CD4-positive, alpha-beta T cell (primary cell): ENCODE measurements around the gene TIPARP. TPM values are rescaled to one million over a fixed set of nuclear protein-coding genes. Genes with fewer than 3 reads are reported as not detected.
"Not testable (repeated sequence)": the region's sequence is repeated elsewhere in the genome, so short reads cannot be mapped to it uniquely, and the experiment has no call there.

Source experiments
- ATAC-seq: fragments of 200-7000 bp; cut with Tn5 transposase; one replicate; pipeline ENCODE4 v1.10.0; 2022; ENCODE audit warnings: mild to moderate bottlenecking; ENCODE audit not compliant: poor library complexity
- CTCF ChIA-PET: fragments of 350-600 bp; sonication (Branson Sonifier 250); formaldehyde crosslinking; loops from one replicate; lab custom pipeline; 2021; ENCODE audit warnings: antibody characterized with exemption, inconsistent platforms; lab: Charles Lee
- POLR2A ChIA-PET: fragments of 350-600 bp; sonication (Branson Sonifier 250); formaldehyde crosslinking; loops from one replicate; lab custom pipeline; 2021; ENCODE audit warnings: antibody characterized with exemption, inconsistent platforms; lab: Charles Lee
- DNase-seq, 14 experiments: peaks; one replicate each; pipeline ENCODE4 v3.0.0-alpha.2; 2013 to 2020; ENCODE audit warnings: mixed read lengths in 2 of 14
- H3K27ac ChIP-seq, 2 donors: one replicate each; pipeline versions ENCODE4 v1.5.1 to v1.7.0; 2013; ENCODE audit warnings: low read length in 2 of 2, low read depth in 1 of 2, mild to moderate bottlenecking in 1 of 2
- H3K27me3 ChIP-seq, 2 experiments: 1 replicate in 1 of 2; 2 replicates in 1 of 2; pipeline versions ENCODE4 v1.6.1 to v1.7.0; 2013; ENCODE audit warnings: low read length in 2 of 2, control low read depth in 1 of 2, mild to moderate bottlenecking in 1 of 2, moderate library complexity in 1 of 2; ENCODE audit not compliant: insufficient read depth in 2 of 2, control insufficient read depth in 1 of 2
- H3K36me3 ChIP-seq: one replicate; pipeline ENCODE4 v1.6.1; 2013; ENCODE audit warnings: low read length, control low read depth; ENCODE audit not compliant: insufficient read depth
- H3K4me1 ChIP-seq: one replicate; pipeline ENCODE4 v1.6.1; 2013; ENCODE audit warnings: low read length, control low read depth; ENCODE audit not compliant: insufficient read depth
- H3K4me3 ChIP-seq: one replicate; pipeline ENCODE4 v1.5.1; 2013; ENCODE audit warnings: mild to moderate bottlenecking, low read length, moderate library complexity
- H3K9me3 ChIP-seq, 2 experiments: 1 replicate in 1 of 2; 2 replicates in 1 of 2; pipeline versions ENCODE4 v1.6.1 to v1.7.0; 2013; ENCODE audit warnings: low read length in 2 of 2, mild to moderate bottlenecking in 2 of 2, control low read depth in 1 of 2, moderate library complexity in 1 of 2; ENCODE audit not compliant: control insufficient read depth in 1 of 2, insufficient read depth in 1 of 2
- H3K27ac Mint-ChIP-seq: one replicate; pipeline ENCODE4 v1.8.0; 2020; ENCODE audit warnings: mixed read lengths
- H3K27me3 Mint-ChIP-seq: one replicate; pipeline ENCODE4 v1.8.0; 2021; ENCODE audit warnings: mixed read lengths
- H3K36me3 Mint-ChIP-seq: one replicate; pipeline ENCODE4 v1.8.0; 2021; ENCODE audit warnings: low read depth, mixed read lengths
- H3K4me1 Mint-ChIP-seq: one replicate; pipeline ENCODE4 v1.8.0; 2021; ENCODE audit warnings: low read depth, mixed read lengths
- H3K4me3 Mint-ChIP-seq: one replicate; pipeline ENCODE4 v1.8.0; 2020; ENCODE audit warnings: mild to moderate bottlenecking, mixed read lengths
- H3K9me3 Mint-ChIP-seq: one replicate; pipeline ENCODE4 v1.8.0; 2020; ENCODE audit warnings: mixed read lengths
- CTCF ChIP-seq: fragments of 200-600 bp; IDR thresholded peaks from one replicate; pipeline ENCODE4 v1.8.0; 2022; ENCODE audit warnings: antibody characterized with exemption, mild to moderate bottlenecking
- intact Hi-C, 2 experiments: fragments of 100-400 bp; cut with DNase I in 1 of 2; cut with micrococcal nuclease in 1 of 2; formaldehyde crosslinking; loops; one replicate each; pipeline versions ENCODE4 v1.15.1 to v1.9.0; 2023 to 2025; cut with DNase I, micrococcal nuclease
- total RNA-seq, 174 experiments: library from RNA in 2 of 174; stranded (reverse) in 2 of 174; gene quantifications; one replicate each; pipeline ENCODE4 v1.2.3 and lab custom pipeline; 2021 to 2026

The TIPARP gene
- total RNA-seq, 2 experiments from 2014 or later, result 158 to 166 TPM

DNA sequence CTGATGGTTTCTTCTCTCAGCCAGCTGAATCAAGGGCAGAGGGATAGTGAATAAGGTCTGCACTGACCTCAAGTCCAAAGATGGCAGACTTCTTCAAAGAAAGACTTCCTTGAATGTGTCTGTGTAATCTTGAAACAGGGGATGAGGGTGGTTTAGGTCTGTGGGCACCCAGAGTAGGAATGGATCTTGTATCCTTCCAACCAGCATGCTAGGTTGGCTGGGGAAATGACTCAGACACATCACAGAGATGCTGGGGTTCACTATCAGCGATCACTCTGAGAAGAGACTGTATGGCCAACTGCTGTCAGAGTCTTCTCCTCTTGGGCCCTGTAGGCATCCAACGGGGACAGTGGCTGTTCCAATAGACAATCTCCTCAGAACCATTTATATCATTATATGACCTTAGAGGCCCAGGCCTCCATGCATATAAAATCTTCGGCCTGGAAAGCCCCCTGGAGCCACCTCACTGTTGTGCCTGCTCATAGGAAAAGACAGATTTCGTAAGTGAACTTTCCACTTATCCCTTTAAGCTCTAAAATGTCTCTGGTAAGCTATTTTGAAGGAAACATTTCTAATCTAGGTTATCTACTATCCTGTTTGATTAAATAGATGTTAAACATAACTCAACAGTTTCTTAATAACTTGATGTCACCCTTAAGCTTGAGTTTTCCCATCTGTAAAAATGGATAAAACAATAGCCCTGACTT is 58.5 kb downstream of the TIPARP start:
- Histone ChIP-seq H3K4me3 (no peak overlapping the region), H3K4me1 (no peaks in the 10 kb centered on the region), H3K9me3 (no peaks in the 10 kb centered on the region), H3K27me3 (no peaks in the 10 kb centered on the region), H3K27ac (no peak overlapping the region), H3K36me3 (no peaks in the 10 kb centered on the region)
- Mint-ChIP-seq H3K36me3 (no peaks in the 10 kb centered on the region), H3K27ac (no peak overlapping the region), H3K9me3 (no peaks in the 10 kb centered on the region), H3K4me3 (no peak overlapping the region), H3K27me3 (no peaks in the 10 kb centered on the region), H3K4me1 (no peaks in the 10 kb centered on the region)
- TF ChIP-seq CTCF, result no peak
- CTCF ChIA-PET, result no interaction called here
- POLR2A ChIA-PET, result interaction anchor here (0.6 kb wide), 1 partner anchor 190 kb away, joined by 3 read pairs; no protein-coding TSS in a partner anchor
- ATAC-seq (no peak), DNase-seq (no peak)
- intact Hi-C loops, result no loop called here

- H3K36me3 ChIP-seq, H3K4me3 Mint-ChIP-seq, H3K4me1 ChIP-seq, H3K4me1 Mint-ChIP-seq, H3K27me3 Mint-ChIP-seq, POLR2A ChIA-PET, H3K4me3 ChIP-seq, H3K27ac ChIP-seq, H3K9me3 ChIP-seq, DNase-seq, H3K27ac Mint-ChIP-seq, H3K9me3 Mint-ChIP-seq, ATAC-seq, H3K36me3 Mint-ChIP-seq, intact Hi-C loops, H3K27me3 ChIP-seq: not testable (repeated sequence)
- CTCF ChIA-PET, result interaction anchor here (1.0 kb wide), 1 partner anchor 347 kb away, joined by 3 read pairs; no protein-coding TSS in a partner anchor
Observed at GRCh38 chr3:156734661-156735060, 60.3 kb downstream of the TIPARP start.

GRCh38 chr3:156735471-156735870 is 61.1 kb downstream of the TIPARP start:
- H3K9me3 ChIP-seq, result peaks cover 0 to under 1% of the 10 kb centered on the region in 2 experiments
- H3K27ac ChIP-seq, result no peak overlapping the region
- no peaks in the 10 kb centered on the region for H3K4me1 ChIP-seq
- Mint-ChIP-seq H3K36me3 (no peaks in the 10 kb centered on the region), H3K27ac (no peak overlapping the region), H3K9me3 (no peaks in the 10 kb centered on the region), H3K4me3 (no peak overlapping the region), H3K27me3 (no peaks in the 10 kb centered on the region), H3K4me1 (no peaks in the 10 kb centered on the region)
- CTCF ChIA-PET, result interaction anchor here (0.5 to 1.0 kb wide), 2 partner anchors 346 to 596 kb away, joined by 3 read pairs; no protein-coding TSS in a partner anchor
- no peak overlapping the region for H3K4me3 ChIP-seq
- intact Hi-C loops, result no loop called here
- POLR2A ChIA-PET, result no interaction called here
- ATAC-seq, result no peak
- no peaks in the 10 kb centered on the region for H3K36me3 ChIP-seq
- no peak for TF ChIP-seq CTCF
- no peaks in the 10 kb centered on the region for H3K27me3 ChIP-seq
- DNase-seq, result no peak

DNA sequence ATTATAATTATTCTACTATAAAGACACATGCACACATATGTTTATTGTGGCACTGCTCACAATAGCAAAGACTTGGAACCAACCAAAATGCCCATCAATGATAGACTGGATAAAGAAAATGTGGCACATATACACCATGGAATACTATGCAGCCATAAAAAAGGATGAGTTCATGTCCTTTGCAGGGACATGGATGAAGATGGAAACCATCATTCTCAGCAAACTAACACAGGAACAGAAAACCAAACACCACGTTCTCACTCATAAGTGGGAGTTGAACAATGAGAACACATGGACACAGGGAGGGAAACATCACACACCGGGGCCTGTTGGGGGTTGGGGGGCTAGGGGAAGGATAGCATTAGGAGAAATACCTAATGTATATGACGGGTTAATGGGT is 62.7 kb downstream of the TIPARP start:
- H3K27ac ChIP-seq, H3K27me3 ChIP-seq, H3K4me1 ChIP-seq, DNase-seq, H3K27ac Mint-ChIP-seq, H3K4me1 Mint-ChIP-seq, H3K4me3 ChIP-seq, H3K36me3 Mint-ChIP-seq, H3K36me3 ChIP-seq, ATAC-seq, H3K9me3 Mint-ChIP-seq, POLR2A ChIA-PET, H3K9me3 ChIP-seq, H3K27me3 Mint-ChIP-seq, CTCF ChIA-PET, intact Hi-C loops, H3K4me3 Mint-ChIP-seq: not testable (repeated sequence)
